Left lung (tissue), 10 donors: ENCODE measurements around the gene ASPHD2. TPM values are rescaled to one million over a fixed set of nuclear protein-coding genes. Genes with fewer than 3 reads are reported as not detected.
A peak's percentile ranks its signal among the peaks of the same experiment; 100 is the strongest.

Experiments used
- ATAC-seq: fragments of 200-7000 bp; cut with Tn5 transposase; one replicate; pipeline ENCODE4 v1.9.1; 2020; ENCODE audit warnings: moderate library complexity
- DNase-seq, 4 donors: peaks; one replicate each; pipeline ENCODE4 v3.0.0-alpha.2; 2013 to 2020
- H3K27ac ChIP-seq, 2 donors: fragments of 200-600 bp; sonication (generic) in 1 of 2; one replicate each; pipeline versions ENCODE4 v1.5.0 to v1.8.0; 2020 to 2021
- H3K27me3 ChIP-seq, 2 donors: fragments of 200-600 bp; sonication (generic) in 1 of 2; one replicate each; pipeline versions ENCODE4 v1.5.0 to v1.8.0; 2020 to 2021
- H3K36me3 ChIP-seq, 2 donors: fragments of 200-600 bp; sonication (generic) in 1 of 2; one replicate each; pipeline versions ENCODE4 v1.5.0 to v1.8.0; 2020 to 2021
- H3K4me1 ChIP-seq, 2 donors: fragments of 200-600 bp; one replicate each; pipeline ENCODE4 v1.8.0; 2021
- H3K4me3 ChIP-seq, 2 donors: fragments of 200-600 bp; sonication (generic) in 1 of 2; one replicate each; pipeline versions ENCODE4 v1.5.0 to v1.8.0; 2020 to 2021; ENCODE audit warnings: mild to moderate bottlenecking in 1 of 2
- H3K9me3 ChIP-seq, 2 donors: fragments of 200-600 bp; sonication (generic) in 1 of 2; one replicate each; pipeline versions ENCODE4 v1.5.0 to v1.8.0; 2020 to 2021
- CTCF ChIP-seq, 2 donors: fragments of 200-600 bp; sonication (generic) in 1 of 2; IDR thresholded peaks; one replicate each; pipeline versions ENCODE4 v1.5.0 to v1.8.0; 2021; ENCODE audit warnings: antibody characterized with exemption in 2 of 2
- intact Hi-C, 2 donors: fragments of 100-400 bp; cut with DNase I; formaldehyde crosslinking; loops; one replicate each; pipeline versions ENCODE4 v1.11.2 to v1.14.2; 2022
- polyA plus RNA-seq, 6 donors: library from polyadenylated mRNA; unstranded; fragments of 120-200 nt; gene quantifications; one replicate each; pipeline ENCODE4 v1.2.1, GENCODE V29; 2013; ENCODE audit not compliant: insufficient read length in 6 of 6
- total RNA-seq, 2 donors: library from RNA; stranded (reverse); fragmentation: NEBNext Ultra II Directional; extraction: Animal tissue kit (Norgen Biotek cat#: 25700); gene quantifications; one replicate each; pipeline ENCODE4 v1.2.1, GENCODE V29; 2021
- donor health status: DM: no; HTN: yes; CAD: no.
- donor health status: DM: no; HTN: no; CAD: no.

ASPHD2 gene
- total and polyA plus RNA-seq, 8 donors: 0.38 to 2.1 (median 0.60) TPM

- H3K27ac ChIP-seq: no peak overlapping the region
- ATAC-seq (no peak), DNase-seq (no peak)
- no peak overlapping the region for H3K4me3 ChIP-seq
- intact Hi-C loops: no loop called here
- peaks cover 0 to 34% of the 10 kb centered on the region in 2 donors for H3K4me1 ChIP-seq
- no peaks in the 10 kb centered on the region for H3K27me3 ChIP-seq
- no peak for TF ChIP-seq CTCF (IDR thresholded peaks at IDR 0.05)
- no peaks in the 10 kb centered on the region for H3K9me3 ChIP-seq
- H3K36me3 ChIP-seq: peaks cover 0 to 9% of the 10 kb centered on the region in 2 donors
These were observed 3.7 kb downstream of the ASPHD2 start for GRCh38 chr22:26432619-26433311.

- Histone ChIP-seq H3K9me3 (no peaks in the 10 kb centered on the region), H3K27me3 (no peaks in the 10 kb centered on the region), H3K36me3 (peaks cover 0 to 9% of the 10 kb centered on the region in 2 donors), H3K27ac (no peak overlapping the region), H3K4me3 (no peak overlapping the region), H3K4me1 (peaks cover 0 to 34% of the 10 kb centered on the region in 2 donors)
- intact Hi-C loops: no loop called here
- no peak for ATAC-seq
- no peak for TF ChIP-seq CTCF (IDR thresholded peaks at IDR 0.05)
- DNase-seq: no peak
These were observed 4.7 kb downstream of the ASPHD2 start for GRCh38 chr22:26433805-26434204.

GRCh38 chr22:26435327-26436093 lies 6.5 kb downstream of the ASPHD2 start:
- no peaks in the 10 kb centered on the region for H3K27me3 ChIP-seq
- peaks cover 0 to 25% of the 10 kb centered on the region in 2 donors for H3K4me1 ChIP-seq
- no peak for TF ChIP-seq CTCF (IDR thresholded peaks at IDR 0.05)
- no peak for DNase-seq
- intact Hi-C loops: no loop called here
- no peak overlapping the region for H3K27ac ChIP-seq
- H3K9me3 ChIP-seq: no peaks in the 10 kb centered on the region
- no peak for ATAC-seq
- no peak overlapping the region for H3K4me3 ChIP-seq
- peaks cover 0 to 9% of the 10 kb centered on the region in 2 donors for H3K36me3 ChIP-seq

- intact Hi-C loops: no loop called here
- Histone ChIP-seq H3K36me3 (peaks cover 0 to 9% of the 10 kb centered on the region in 2 donors), H3K9me3 (no peaks in the 10 kb centered on the region), H3K27me3 (no peaks in the 10 kb centered on the region), H3K4me1 (peaks cover 0 to 11% of the 10 kb centered on the region in 2 donors), H3K27ac (no peak overlapping the region), H3K4me3 (no peak overlapping the region)
- no peak for TF ChIP-seq CTCF (IDR thresholded peaks at IDR 0.05)
- DNase-seq: no peak
- peak; percentile 61 for ATAC-seq
These were observed 7.9 kb downstream of the ASPHD2 start for GRCh38 chr22:26436903-26437515.
